OCI-LY7 (cell line): ENCODE data around the gene ABCB11. TPM values are rescaled to one million over a fixed set of nuclear protein-coding genes. Genes with fewer than 3 reads are reported as not detected.

ENCODE experiments used
- BruUV-seq: library from RNA; stranded (reverse); fragments of 400-500 nt; replicated peaks from 2 replicates; lab custom pipeline; 2021; lab: Mats Ljungman, UMichigan
- CTCF ChIA-PET: fragments of 300-600 bp; sonication (Branson Sonifier 250); formaldehyde crosslinking; loops from one replicate; lab custom pipeline; 2022; ENCODE audit warnings: antibody characterized with exemption; ENCODE audit not compliant: unreplicated experiment; lab: Charles Lee
- POLR2A ChIA-PET: fragments of 300-600 bp; sonication (Branson Sonifier 250); formaldehyde crosslinking; loops from one replicate; lab custom pipeline; 2022; ENCODE audit warnings: antibody characterized with exemption; lab: Charles Lee
- DNase-seq: peaks from one replicate; pipeline ENCODE4 v3.0.0-alpha.2; 2015; ENCODE audit warnings: low spot score
- H2AFZ ChIP-seq: fragments of 200-600 bp; sonication (generic), shearing (Covaris generic); 2 replicates; pipeline ENCODE4 v1.6.1; 2014; ENCODE audit warnings: mild to moderate bottlenecking, antibody characterized with exemption, low read length, moderate library complexity
- H3K27ac ChIP-seq: fragments of 200-600 bp; sonication (generic); 2 replicates; pipeline ENCODE4 v1.5.1; 2014; ENCODE audit warnings: mixed run types, low read depth, mild to moderate bottlenecking, moderate library complexity, low read length, inconsistent platforms; ENCODE audit not compliant: poor library complexity, severe bottlenecking
- H3K36me3 ChIP-seq: fragments of 200-600 bp; sonication (generic); 2 replicates; pipeline ENCODE4 v1.6.1; 2014; ENCODE audit warnings: mild to moderate bottlenecking, antibody characterized with exemption, low read length, moderate library complexity, mixed read lengths; ENCODE audit not compliant: insufficient read depth
- H3K4me1 ChIP-seq: fragments of 200-600 bp; sonication (generic); 2 replicates; pipeline ENCODE4 v1.5.1; 2014; ENCODE audit warnings: mild to moderate bottlenecking, low read length; ENCODE audit not compliant: insufficient read depth, poor library complexity, severe bottlenecking
- H3K4me2 ChIP-seq: fragments of 200-600 bp; sonication (generic); 2 replicates; pipeline ENCODE4 v1.6.1; 2014; ENCODE audit warnings: mild to moderate bottlenecking, low read length
- H3K4me3 ChIP-seq: fragments of 200-600 bp; sonication (generic); 2 replicates; pipeline ENCODE4 v1.5.1; 2014; ENCODE audit warnings: mild to moderate bottlenecking, low read depth, low read length; ENCODE audit not compliant: poor library complexity, severe bottlenecking
- H3K79me2 ChIP-seq: fragments of 200-600 bp; sonication (generic); 2 replicates; pipeline ENCODE4 v1.6.1; 2016; ENCODE audit warnings: low read depth, mild to moderate bottlenecking, low read length, moderate library complexity, mixed read lengths; ENCODE audit not compliant: insufficient read depth
- H3K9me2 ChIP-seq: fragments of 200-600 bp; sonication (generic); 2 replicates; pipeline ENCODE4 v1.6.1; 2016; ENCODE audit warnings: mild to moderate bottlenecking, low read length, mixed read lengths; ENCODE audit not compliant: insufficient read depth
- H3K9me3 ChIP-seq: fragments of 200-600 bp; sonication (generic); 2 replicates; pipeline ENCODE4 v1.6.1; 2014; ENCODE audit warnings: mild to moderate bottlenecking, mixed run types, low read length, mixed read lengths
- H4K20me1 ChIP-seq: fragments of 200-600 bp; sonication (generic); 2 replicates; pipeline ENCODE4 v1.6.1; 2014; ENCODE audit warnings: mild to moderate bottlenecking, antibody characterized with exemption, low read length, moderate library complexity, mixed read lengths; ENCODE audit not compliant: insufficient read depth
- EZH2phosphoT487 ChIP-seq: fragments of 200-600 bp; sonication (generic); IDR thresholded peaks from 2 replicates; pipeline ENCODE4 v1.6.1; 2018; ENCODE audit warnings: low read depth, borderline replicate concordance, mild to moderate bottlenecking, mixed run types, antibody characterized with exemption, low read length, moderate library complexity, mixed read lengths
- intact Hi-C: fragments of 100-400 bp; cut with micrococcal nuclease; formaldehyde crosslinking; loops from one replicate; pipeline ENCODE4 v1.10.0; 2022; ENCODE audit not compliant: unreplicated experiment
- total RNA-seq, 2 experiments: library from RNA; depleted of rRNA in 1 of 2; stranded (reverse); fragments of >200 nt in 1 of 2; shearing (Covaris generic) in 1 of 2; gene quantifications; 2 replicates each; pipeline ENCODE4 v1.2.3, GENCODE V29; 2014 to 2022
- TF ChIP-seq, protein P1 (sequence below): fragments of 200-600 bp; sonication (generic); conservative IDR thresholded peaks from 2 replicates; pipeline ENCODE4 v1.5.1; 2014; ENCODE audit warnings: mild to moderate bottlenecking, antibody characterized with exemption, low read length, moderate library complexity, mixed read lengths

The ABCB11 gene
- total RNA-seq, 2 experiments from 2014 or later = 0.04 TPM; not detected in 1

DNA sequence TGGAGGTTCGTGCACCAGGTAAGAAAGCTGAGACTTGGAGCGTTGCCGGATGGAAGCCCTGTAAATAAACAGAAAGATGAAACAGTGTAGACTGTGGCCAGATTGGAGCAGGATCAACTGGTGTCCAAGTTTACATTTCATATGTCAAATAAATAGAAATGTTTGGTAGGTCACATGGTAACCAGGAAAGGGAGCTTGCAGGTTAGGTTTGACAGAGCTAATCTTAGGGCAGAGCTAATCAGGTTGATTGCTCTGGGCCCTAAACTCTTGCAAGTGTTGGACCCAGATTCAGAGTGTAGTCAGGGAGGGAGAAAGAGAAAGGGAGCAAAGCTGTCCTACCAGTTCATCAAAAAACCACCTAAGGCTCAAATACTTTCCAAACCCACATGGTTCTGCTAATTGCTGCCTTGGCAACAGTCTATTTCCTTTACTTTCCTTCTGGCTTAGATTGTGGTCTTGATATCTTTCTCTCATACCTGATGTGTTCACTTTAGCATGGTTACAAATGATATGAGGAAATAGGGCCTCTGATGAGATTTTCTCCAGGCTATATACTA lies 66.8 kb downstream of the ABCB11 start:
- Histone ChIP-seq H3K27ac (no peak overlapping the region), H4K20me1 (no peaks in the 10 kb centered on the region), H3K4me3 (no peak overlapping the region), H3K4me2 (no peak overlapping the region), H3K36me3 (no peaks in the 10 kb centered on the region), H2AFZ (no peak overlapping the region), H3K4me1 (no peaks in the 10 kb centered on the region), H3K9me2 (no peaks in the 10 kb centered on the region), H3K9me3 (no peaks in the 10 kb centered on the region), H3K79me2 (no peaks in the 10 kb centered on the region)
- no peak for TF ChIP-seq EZH2phosphoT487
- TF ChIP-seq, protein P1, sequence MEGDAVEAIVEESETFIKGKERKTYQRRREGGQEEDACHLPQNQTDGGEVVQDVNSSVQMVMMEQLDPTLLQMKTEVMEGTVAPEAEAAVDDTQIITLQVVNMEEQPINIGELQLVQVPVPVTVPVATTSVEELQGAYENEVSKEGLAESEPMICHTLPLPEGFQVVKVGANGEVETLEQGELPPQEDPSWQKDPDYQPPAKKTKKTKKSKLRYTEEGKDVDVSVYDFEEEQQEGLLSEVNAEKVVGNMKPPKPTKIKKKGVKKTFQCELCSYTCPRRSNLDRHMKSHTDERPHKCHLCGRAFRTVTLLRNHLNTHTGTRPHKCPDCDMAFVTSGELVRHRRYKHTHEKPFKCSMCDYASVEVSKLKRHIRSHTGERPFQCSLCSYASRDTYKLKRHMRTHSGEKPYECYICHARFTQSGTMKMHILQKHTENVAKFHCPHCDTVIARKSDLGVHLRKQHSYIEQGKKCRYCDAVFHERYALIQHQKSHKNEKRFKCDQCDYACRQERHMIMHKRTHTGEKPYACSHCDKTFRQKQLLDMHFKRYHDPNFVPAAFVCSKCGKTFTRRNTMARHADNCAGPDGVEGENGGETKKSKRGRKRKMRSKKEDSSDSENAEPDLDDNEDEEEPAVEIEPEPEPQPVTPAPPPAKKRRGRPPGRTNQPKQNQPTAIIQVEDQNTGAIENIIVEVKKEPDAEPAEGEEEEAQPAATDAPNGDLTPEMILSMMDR = no peak
- intact Hi-C loops = no loop called here
- ChIA-PET CTCF (interaction anchor here (1.4 kb wide), 1 partner anchor 191 kb away, joined by 3 read pairs; no protein-coding TSS in a partner anchor), POLR2A (interaction anchor here (0.7 kb wide), 1 partner anchor 175 kb away, joined by 4 read pairs; no protein-coding TSS in a partner anchor)
- BruUV-seq = no TSS peak
- DNase-seq = no peak

DNA sequence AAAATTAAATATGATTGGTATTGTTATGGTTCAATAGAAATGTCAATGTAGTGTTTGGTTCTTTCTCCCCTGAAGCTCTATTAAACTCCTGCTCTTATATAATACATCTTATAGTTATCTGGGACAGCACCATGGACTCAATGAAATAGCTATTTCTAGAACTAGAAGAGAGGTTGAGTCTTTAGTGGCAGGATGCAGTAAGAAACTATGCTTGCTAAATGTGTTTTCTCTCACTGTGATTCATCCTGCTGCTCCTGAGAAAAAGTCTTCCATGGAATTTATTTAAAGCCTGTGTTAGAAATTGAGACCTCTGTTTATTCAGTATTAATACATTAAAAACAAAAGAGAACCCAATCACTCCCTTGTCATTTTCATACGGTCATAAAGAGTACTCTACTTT lies 68.5 kb downstream of the ABCB11 start:
- H3K9me2 ChIP-seq = no peaks in the 10 kb centered on the region
- TF ChIP-seq EZH2phosphoT487 = no peak
- TF ChIP-seq, protein P1 = no peak
- no peak overlapping the region for H3K4me3 ChIP-seq
- no TSS peak for BruUV-seq
- no peaks in the 10 kb centered on the region for H4K20me1 ChIP-seq
- no peak overlapping the region for H3K4me2 ChIP-seq
- CTCF ChIA-PET = no interaction called here
- intact Hi-C loops = loop anchor here (1.0 kb wide), 1 partner anchor 145 kb away; no protein-coding TSS in a partner anchor
- no peaks in the 10 kb centered on the region for H3K4me1 ChIP-seq
- H2AFZ ChIP-seq = no peak overlapping the region
- no peaks in the 10 kb centered on the region for H3K9me3 ChIP-seq
- POLR2A ChIA-PET = no interaction called here
- H3K79me2 ChIP-seq = no peaks in the 10 kb centered on the region
- no peaks in the 10 kb centered on the region for H3K36me3 ChIP-seq
- no peak for DNase-seq
- H3K27ac ChIP-seq = no peak overlapping the region
